Esophagus mucosa (tissue), 1 donor: ENCODE measurements around the gene KCNK5. TPM values are rescaled to one million over a fixed set of nuclear protein-coding genes. Genes with fewer than 3 reads are reported as not detected.
A peak's percentile ranks its signal among the peaks of the same experiment; 100 is the strongest.

Experiments
- ATAC-seq: fragments of 200-7000 bp; cut with Tn5 transposase; one replicate; pipeline ENCODE4 v1.9.1; 2020
- total RNA-seq: library from RNA; stranded (reverse); gene quantifications from one replicate; pipeline ENCODE4 v1.2.4, GENCODE V29; 2023
- donor health status: DM: yes; HTN: yes; CAD: no.

Gene KCNK5, protein sequence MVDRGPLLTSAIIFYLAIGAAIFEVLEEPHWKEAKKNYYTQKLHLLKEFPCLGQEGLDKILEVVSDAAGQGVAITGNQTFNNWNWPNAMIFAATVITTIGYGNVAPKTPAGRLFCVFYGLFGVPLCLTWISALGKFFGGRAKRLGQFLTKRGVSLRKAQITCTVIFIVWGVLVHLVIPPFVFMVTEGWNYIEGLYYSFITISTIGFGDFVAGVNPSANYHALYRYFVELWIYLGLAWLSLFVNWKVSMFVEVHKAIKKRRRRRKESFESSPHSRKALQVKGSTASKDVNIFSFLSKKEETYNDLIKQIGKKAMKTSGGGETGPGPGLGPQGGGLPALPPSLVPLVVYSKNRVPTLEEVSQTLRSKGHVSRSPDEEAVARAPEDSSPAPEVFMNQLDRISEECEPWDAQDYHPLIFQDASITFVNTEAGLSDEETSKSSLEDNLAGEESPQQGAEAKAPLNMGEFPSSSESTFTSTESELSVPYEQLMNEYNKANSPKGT
- total RNA-seq: 5.1 TPM

DNA sequence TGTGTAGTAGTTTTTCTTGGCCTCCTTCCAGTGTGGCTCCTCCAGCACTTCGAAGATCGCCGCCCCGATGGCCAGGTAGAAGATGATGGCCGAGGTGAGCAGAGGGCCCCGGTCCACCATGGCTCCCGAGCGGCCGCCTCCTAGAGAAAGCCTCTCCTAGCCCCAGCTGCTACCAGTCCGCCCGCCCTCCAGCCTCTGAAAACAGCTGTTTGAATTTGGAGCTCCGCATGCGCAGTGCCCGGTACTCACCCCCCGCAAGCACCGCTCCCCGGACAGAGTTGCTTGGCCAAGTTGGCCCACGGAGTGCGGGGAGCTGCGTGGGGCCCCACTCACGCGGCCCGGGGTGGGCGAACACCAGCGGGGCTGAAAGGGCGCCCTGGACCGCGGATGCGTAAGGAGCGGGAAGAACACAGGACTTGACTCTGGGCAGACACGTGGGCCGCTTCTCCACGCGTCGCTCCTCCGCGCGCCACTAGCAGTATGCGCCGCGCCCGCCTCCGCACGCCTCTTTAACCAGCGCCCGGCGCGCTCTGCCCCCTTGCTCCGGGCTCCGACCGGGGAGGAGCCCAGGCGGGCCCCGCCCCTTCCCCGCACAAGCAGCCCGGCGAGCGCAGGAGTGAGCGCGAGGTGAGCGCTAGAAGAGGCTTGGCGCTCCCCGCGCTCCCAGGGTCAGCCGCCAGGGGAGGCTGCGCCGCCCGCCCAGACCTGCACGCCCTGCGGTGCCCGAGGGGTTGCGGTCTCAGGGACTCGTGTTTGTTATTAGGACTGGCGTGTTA is at the start of gene KCNK5:
Gene KCNK5 (minus strand): TSS at position 484 of the 776 bp plus-strand sequence. CDS start 364 bp downstream, at position 120.
- peak; percentile 96 for ATAC-seq

DNA sequence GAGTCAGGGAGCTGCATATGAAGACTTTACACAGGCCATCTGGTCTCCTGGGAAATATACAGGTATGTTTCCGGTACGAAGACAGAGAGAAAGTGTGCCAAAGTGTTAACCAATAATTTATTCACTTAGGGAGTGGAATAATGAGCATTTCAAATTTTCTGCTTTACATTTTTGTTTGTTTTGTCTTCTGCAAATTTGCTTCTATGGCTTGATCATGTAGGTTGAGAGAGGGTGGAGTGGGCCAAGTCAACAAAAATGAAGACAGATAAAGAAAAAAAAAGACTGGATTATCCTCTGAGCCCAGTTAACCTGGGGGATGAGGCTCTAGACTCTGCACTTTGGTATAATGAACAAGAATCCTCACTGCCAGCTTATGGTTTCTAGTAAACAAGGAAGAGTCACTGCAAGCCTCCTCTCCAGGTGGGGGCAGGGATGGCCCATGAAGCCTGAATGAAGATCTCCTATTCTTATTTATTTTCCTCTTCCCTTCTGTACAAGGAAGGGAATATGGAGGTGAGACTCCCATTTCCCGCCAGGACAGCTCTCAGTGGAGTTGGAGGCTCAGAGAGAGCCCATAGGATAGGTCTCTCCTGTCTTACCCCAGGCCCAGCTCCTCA is 47.2 kb upstream of the KCNK5 start:
- ATAC-seq: no peak

DNA sequence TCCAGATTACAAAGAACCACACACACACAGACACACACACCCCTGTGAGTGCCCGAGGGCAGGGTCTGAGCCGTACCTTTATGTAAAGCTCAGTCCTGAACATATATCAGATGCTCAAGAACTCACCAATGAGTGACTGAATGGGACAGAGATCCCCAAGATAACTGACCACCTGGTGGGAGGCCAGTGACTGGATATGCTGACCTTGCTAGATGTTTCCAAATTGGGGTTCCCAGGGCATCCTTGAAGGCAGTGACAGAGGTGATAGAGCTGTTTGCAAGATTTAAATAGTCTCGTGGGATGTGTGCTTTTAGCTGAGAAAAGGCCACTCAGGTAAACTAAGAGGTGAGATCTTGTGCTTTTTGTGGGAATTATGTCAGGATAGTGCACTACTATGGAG is 45.6 kb upstream of the KCNK5 start:
- no peak for ATAC-seq

DNA sequence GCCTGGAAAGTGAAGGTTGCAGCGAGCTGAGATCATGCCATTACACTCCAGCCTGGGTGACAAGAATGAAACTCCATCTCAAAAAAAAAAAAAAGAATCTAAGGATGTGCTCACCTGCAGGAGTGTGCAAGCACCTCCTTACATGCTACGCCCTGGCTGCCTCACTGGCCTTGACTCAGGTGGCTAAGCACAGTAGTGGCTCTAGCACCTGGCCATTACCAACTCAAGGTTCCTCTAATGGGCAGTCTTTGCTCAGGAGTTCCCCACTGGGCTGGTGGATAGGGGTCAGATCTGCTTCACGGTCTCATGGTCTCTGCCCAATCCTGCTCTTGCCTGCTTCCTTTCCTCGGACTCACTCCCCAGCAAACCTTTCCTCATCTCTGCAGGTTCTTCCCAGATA is 45.2 kb upstream of the KCNK5 start:
- no peak for ATAC-seq

DNA sequence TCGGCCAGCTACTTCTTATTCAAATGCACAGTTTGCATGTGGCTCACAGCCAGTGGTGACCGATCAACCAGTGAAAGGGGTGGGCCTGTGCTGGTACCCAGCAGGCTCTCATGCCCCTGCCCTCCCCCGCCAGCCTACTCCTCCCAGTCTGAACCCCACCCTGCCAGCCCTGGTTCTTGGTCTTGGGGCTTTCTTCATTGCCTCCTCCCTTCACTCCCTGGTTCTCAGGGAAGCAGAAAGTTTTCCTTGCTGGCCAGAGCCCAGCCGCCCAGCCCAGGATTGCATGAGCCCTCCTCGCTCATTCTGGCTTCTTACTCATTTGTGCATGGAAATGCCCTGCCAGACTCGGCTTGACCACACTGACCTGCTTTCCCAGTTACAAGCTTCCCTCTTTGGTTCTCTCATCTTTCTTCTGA is 44.1 kb upstream of the KCNK5 start:
- ATAC-seq: peak; percentile 67

DNA sequence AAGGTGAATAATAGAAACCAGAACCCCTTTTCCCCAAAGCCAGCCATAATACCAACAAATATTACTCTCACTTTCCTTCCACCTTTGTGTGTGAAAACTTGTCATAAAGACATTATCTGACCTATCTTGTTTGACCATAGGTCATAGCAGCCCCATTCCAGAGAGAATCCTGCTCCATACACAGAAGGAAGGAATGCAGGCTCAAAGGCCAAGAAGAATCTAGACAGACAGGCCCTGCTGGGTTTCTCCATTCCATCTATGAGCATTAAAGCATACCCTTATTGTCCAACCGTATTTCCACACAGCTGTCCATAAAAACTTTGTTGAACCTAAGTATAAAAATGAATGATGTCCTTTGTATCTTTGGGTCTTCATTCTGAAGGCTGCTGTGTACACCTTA is 40.7 kb upstream of the KCNK5 start:
- ATAC-seq: no peak

DNA sequence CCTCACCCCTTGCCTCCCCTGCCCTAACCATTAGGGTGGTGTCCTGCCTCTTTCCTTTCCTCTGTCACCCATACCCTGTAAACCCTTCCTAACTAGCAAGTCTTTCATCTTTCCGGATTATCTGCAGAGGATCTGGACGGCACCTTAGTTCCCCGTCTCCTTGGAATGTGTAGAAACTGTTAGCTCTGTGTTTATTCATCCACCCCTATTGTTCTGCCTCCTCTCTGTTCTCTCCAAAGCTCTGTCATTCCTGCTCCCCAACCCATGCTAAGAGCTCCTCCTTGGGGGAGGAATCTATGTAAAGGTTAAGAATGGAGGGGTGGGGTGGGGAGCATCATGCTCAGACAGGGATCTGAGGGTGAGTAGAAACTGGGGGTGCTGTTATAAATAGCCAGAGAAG is 39.4 kb upstream of the KCNK5 start:
- no peak for ATAC-seq

DNA sequence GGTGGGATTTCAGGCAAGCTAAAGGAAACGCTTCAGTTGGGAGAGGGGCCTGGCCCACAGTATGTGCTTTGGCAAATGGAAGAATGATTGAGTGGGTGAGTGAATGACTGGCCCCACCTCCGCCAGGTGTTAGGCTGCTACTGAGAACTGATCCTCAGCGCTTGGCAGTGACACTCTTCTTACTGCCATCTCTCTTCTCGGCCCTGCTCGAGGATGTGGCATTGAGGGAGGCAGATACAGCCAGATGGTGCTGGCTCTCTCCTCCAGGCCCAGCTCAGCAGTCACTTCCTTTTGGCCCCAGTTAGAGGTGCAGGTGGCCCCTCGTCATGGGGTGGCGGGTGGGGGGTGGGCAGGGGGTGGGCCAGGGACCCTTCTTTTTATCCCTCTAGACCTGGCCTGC is 38.9 kb upstream of the KCNK5 start:
- ATAC-seq: no peak

DNA sequence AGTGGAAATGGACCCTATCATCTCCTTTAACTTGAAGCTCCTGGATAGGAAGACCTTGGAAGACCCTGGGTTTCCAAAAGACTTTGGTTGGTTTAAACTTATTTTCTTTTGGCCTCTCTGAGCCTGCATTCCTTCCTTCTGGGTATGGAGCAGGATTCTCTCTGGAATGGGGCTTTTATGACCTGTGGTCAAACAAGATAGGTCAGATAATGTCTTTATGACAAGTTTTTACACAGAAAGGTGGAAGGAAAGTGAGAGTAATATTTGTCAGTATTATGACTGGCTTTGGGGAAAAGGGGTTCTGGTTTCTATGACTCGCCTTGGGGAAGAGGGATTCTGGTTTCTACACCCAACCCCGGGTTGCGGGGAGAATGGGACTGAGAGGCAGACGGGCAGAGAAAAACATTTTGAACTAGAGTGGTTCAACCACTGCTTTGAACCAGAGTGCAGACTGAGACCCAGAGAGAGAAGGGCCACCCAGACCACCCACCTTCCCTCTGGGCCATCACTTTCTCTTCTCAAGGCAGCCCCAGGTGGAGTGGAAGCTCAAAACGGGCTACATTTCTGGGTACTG is 37.6 kb upstream of the KCNK5 start:
- no peak for ATAC-seq

DNA sequence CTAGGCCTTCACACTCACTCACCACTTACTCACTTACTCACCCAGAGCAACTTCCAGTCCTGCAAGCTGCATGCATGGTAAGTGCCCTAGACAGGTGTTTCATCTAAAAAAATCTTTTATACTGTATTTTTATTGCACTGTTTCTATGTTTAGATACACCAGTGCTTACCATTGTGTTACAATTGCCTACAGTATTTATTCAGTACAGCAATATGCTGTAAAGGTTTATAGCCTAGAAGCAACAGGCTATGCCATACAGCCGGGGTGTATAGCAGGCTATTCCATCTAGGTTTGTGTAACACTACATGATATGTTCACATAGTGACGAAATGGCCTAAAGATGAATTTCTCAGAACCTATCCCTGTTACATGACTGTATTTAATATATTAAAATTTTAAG is 37.1 kb upstream of the KCNK5 start:
- no peak for ATAC-seq

DNA sequence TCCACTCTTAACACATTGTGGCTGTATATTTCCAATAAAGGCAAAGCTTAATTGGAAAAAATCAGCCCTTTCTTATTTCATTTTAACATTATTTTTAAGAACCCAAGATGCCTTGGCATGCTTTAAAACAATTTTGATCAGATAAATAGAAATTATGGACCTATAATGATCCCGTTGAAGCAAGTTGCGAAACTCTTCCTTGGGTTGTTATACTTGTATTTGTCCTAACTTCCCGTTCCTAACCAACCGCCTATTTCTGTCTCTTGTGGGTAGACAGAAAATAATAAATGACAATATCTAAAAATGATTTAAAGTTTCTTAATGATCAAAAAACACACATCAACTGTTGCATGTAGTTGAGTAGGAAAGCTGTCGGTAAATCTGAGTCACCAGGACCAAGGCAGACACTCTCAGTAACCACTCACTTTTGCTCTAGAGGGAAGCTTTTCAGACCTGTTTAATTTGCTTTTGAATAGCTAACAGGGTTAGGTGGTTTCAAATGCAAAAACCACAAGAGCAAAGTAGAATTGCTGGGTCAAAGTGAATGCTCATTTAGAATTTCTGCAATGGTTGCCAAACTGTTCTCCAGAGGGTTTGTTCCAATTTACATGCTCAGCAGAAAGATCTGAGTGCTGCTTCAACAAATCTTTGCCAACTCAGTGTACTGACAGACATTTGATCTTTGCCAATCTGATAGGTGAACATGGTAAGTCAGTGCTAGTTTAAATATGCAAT is 34.2 kb upstream of the KCNK5 start:
- ATAC-seq: no peak

DNA sequence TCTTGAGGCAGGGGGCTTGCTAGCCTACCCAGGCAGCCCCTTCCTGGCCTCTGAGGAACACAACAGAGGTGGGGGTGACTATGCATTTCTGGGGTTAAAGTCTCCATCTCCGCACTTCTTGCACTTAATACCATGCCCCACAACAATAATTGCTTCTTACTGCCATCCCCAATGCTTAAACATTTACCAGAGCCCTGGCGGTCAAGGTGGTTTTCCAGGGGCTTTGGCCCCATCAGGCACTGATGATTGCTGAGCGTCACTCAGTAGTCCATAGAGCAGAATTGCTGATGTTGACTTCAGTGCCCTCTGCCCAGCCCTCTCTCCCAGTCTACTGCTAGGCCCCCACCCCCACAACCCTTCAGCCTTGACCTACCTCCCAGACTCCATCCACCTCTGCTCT is 32.5 kb upstream of the KCNK5 start:
- ATAC-seq: no peak

DNA sequence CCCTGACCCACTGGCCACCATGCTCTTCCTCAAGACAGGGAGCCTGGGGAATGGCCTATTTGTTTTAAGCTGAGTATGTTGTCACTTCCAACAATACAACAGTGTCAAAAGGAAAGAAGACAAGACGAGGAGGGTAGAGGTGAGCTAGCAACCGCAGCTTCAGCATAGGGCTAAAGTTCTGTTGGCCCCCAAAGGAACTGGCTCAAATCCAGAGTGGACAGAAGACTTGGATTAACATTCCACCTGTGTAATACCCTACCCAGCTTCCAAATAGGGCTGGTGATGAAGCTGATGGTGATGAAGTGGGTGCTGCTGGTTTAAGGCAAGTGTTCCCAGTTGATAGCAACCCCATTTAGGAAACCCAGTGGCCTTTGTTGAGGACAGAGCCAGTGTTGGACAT is 31.7 kb upstream of the KCNK5 start:
- no peak for ATAC-seq

DNA sequence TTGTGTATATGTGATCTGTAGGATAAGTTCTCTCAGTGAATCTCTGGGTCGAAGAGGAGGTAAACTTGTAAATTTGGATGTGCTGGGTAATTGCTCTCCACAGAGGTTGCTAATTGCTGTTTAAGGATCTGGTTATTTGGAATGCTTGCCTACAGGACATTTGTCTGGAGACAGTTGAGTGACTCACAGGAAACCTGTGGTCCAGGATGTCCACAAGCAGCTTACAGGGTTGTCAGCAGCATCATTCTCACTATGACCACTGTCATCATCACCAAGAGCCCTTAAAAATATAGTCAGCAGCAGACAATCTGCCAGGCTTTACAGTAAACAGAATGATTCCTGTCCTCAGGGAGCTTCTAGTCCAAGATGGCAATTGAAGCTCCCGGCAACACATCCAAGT is 31.2 kb upstream of the KCNK5 start:
- no peak for ATAC-seq

DNA sequence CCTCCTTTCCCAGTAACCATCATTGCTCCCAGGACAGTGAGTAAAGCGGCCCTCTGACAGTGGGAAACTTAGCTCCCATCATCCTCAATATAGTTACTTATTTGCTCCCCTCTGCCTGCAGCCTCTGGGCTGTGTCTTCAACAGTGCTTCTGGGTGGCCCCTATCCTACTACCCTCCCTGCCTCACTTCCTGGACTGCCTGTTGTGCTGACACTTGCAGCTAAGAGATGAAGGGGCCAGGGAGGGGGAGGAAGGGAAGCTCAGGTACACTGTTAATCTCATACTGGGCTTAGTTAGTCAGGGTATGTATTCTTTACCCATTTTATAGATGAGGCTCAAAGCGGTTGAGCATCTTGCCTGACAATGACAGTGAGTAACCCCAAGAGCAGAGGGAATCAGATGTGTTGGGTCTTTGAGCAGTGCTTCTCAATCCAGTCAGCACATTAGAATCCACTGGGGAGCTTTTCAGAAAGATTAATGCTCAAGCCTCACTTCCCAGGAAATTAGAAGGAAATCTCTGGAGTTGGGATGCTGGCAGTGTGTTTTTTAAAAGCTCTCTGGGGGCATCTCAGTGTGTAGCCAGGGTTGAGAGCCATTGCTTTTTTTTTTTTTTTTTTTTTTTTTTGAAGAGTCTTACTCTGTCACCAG is 27.1 kb upstream of the KCNK5 start:
- no peak for ATAC-seq

DNA sequence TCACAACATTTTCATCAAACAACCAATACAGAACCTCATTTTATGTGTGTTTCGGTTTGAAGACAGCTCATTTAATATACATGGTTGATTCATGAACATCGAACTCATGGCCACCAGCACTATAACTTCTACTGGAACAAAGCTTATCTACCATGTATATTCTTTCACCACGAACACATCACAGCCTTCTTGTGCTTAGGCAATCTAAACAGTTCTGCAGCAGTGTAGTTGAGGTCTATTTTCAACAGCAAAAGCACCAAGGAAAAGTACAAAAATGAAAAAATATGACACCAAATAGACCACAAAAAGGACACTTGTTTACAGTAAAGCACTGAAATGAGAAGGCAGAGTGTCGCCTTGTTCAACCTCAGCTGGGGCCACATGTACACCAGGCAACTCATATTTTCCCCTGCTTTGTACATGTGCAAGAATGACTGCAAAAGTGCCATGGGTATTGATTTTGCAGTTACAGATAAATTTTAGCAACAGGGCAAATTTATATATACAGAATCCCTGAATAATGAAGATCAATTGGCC is 25.8 kb upstream of the KCNK5 start:
- ATAC-seq: no peak

DNA sequence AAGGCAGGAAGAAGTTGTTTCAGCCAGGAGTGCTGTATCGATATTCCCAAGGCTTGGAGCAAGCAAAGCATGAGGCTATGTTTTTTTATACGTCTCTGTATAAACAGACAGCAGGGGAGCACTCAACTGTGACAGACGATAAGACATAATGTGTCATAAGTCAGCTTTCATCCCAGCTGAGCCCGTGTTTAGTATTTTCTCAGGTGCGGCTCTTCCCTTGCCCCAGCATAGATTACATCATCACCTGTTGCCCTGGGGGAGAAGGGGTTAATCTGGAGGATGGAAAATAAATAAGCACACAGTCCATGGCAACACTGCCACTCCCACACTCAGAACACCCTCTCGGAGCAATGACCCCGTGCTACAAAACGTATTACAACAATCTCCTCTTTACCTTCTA is 22.1 kb upstream of the KCNK5 start:
- ATAC-seq: peak; percentile 79

DNA sequence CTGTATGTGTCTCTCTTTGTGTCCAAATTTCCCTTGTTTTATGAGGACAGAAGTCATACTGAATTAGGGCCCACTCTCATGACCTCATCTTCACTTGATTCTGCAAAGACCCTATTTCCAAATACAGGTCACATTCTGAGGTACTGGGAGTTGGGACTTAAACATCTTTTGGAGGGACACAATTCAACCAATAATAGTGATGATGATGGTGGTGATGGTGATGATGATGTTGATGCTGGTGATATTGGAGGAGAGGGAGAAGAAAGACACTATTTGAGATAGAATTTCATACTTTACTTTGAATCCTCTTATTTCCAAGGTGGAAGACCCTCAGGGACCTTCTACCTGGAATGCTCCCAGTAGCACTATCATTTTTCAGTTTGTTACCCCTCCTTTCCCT is 21.2 kb upstream of the KCNK5 start:
- ATAC-seq: no peak

DNA sequence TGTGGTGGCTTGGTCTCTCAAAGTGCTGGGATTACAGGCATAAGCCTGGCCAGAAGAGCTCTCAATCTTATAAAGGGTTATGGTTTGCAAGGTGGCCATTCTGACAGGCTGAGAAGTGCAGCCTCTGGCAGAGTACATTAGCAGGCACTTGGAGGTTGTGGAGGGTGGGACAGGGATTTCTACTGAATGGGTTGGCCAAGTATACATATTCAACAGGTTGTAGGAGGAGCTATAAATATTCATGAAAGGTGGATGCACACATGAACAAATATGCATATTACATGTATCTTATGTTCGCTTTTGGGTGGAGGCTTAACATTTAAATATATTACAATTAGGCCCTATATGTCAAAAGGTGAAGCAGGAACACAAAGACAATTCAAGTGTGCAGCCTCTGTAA is 20.0 kb upstream of the KCNK5 start:
- no peak for ATAC-seq

DNA sequence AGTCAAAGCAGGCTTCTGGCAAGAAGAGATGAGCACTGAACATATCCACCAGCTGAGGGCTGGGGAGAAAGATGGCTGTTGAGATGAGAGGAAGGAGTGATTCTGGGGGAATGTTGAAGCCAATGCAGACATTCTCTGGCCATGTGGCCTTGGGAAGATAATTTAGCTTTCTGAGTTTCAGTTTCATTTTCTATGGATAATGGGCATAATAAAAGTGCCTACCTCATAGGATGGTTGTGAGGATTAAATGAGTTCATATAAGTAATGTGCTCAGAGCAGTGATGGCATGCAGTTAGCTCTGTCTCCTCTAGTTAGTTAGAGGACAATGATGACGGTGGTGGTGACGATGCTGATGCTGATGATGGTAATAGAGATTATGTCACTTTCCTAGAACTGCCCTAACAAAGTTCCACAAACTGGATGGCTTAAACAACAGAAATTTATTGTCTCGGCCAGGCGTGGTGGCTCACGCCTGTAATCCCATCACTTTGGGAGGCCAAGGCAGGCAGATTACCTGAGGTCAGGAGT is 18.5 kb upstream of the KCNK5 start:
- no peak for ATAC-seq

DNA sequence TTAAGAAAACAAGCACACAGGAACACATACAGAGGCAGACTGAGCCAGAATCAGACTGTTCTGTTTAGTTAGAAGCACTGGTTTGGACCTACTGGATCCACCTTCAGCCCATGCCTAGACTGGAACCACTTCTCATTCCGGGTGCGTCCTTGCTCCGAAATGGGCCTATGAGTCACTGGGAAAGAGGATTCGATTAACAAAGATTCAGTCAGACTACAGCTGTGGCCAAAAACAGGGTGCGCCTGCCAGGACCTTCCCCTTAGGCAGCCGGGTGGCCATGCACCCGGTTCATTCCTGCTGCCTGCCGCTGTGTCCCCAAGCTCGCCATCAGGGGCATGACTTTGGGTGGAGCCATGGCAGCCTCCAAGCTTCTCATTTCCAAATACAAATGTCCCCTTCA is 14.5 kb upstream of the KCNK5 start:
- ATAC-seq: peak; percentile 85
